ENCODE measurements around the gene GTF2B.
"Not testable (repeated sequence)": the region's sequence is repeated elsewhere in the genome, so short reads cannot be mapped to it uniquely, and the experiment has no call there.

The GTF2B gene

GRCh38 chr1:88890791-88891317 is 513 bp downstream of the GTF2B start:
- Mint-ChIP-seq H3K36me3 (ENCODE audit: low read depth) (peaks cover 9% of the 10 kb centered on the region), H3K9me3 (no peaks in the 10 kb centered on the region), H3K27me3 (ENCODE audit: low read depth) (no peaks in the 10 kb centered on the region), H3K4me1 (peaks cover 26% of the 10 kb centered on the region), H3K4me3 (peak overlapping the region; percentile 96 to 98 (median 97)), H3K27ac (peak overlapping the region; percentile 92 to 97 (median 94))
- TF ChIP-seq CTCF (IDR thresholded peaks at IDR 0.05; ENCODE audit: unreplicated experiment in 3 of 3) = no peak

GRCh38 chr1:88890131-88890530 is 1.2 kb downstream of the GTF2B start:
- H3K27me3 Mint-ChIP-seq (ENCODE audit: low read depth) = no peaks in the 10 kb centered on the region
- H3K4me3 Mint-ChIP-seq = peak overlapping the region; percentile 96 to 98 (median 97)
- H3K27ac Mint-ChIP-seq = peak overlapping the region; percentile 81 to 97 (median 92)
- H3K36me3 Mint-ChIP-seq (ENCODE audit: low read depth) = peaks cover 9% of the 10 kb centered on the region
- H3K4me1 Mint-ChIP-seq = peaks cover 26% of the 10 kb centered on the region
- no peak for TF ChIP-seq CTCF (IDR thresholded peaks at IDR 0.05; ENCODE audit: unreplicated experiment in 3 of 3)
- H3K9me3 Mint-ChIP-seq = no peaks in the 10 kb centered on the region

DNA sequence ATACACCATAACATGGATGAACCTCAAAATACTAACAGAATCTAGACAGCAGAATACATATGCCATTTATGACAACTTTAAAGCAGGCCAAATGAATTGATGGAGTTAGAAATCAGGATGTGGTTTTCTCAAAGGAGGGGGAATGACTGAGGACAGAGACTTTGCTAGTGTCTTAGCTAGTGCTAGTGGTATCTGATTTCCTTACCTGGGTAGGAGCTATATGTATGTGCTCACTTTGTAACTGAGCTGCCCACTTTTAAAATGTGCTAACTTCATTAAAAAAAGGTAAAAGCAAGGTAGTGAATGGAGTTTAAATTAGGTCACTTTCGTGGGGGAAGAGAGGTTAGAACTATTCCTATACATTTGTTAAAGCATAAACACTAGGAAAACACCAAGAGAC is 2.6 kb downstream of the GTF2B start:
- Mint-ChIP-seq H3K27me3 (ENCODE audit: low read depth) (no peaks in the 10 kb centered on the region), H3K9me3 (no peaks in the 10 kb centered on the region), H3K4me1 (peaks cover 26% of the 10 kb centered on the region), H3K27ac (peak overlapping the region in 1 of 3 experiments; percentile 16), H3K36me3 (ENCODE audit: low read depth) (peaks cover 14% of the 10 kb centered on the region), H3K4me3 (peak overlapping the region; percentile 70 to 80 (median 76))
- no peak for TF ChIP-seq CTCF (IDR thresholded peaks at IDR 0.05; ENCODE audit: unreplicated experiment in 3 of 3)

GRCh38 chr1:88885933-88886332 is 5.4 kb downstream of the GTF2B start:
- Mint-ChIP-seq H3K9me3 (no peaks in the 10 kb centered on the region), H3K27ac (no peak overlapping the region), H3K27me3 (ENCODE audit: low read depth) (no peaks in the 10 kb centered on the region), H3K4me3 (no peak overlapping the region), H3K4me1 (peaks cover 23% of the 10 kb centered on the region), H3K36me3 (ENCODE audit: low read depth) (peaks cover 23% of the 10 kb centered on the region)
- no peak for TF ChIP-seq CTCF (IDR thresholded peaks at IDR 0.05; ENCODE audit: unreplicated experiment in 3 of 3)

DNA sequence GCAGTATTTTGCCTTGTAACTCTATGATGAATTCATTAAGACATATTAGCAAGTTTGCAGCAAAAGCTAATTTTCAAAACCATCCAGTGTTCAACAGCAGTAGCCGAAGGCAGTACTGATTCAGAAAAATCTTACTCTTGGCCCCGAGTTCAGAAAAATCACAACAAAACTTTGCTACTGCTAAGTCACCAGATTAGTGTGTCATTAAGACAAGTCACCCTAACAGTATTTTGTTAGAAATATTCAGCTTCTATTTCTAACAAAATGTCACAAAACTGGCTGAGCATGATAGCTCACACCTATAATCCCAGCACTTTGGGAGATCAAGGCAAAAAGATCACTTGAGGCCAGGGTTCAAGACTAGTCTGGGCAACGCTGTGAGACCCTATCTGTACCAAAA is 8.2 kb downstream of the GTF2B start:
- no peaks in the 10 kb centered on the region for H3K4me1 Mint-ChIP-seq
- no peak overlapping the region for H3K4me3 Mint-ChIP-seq
- TF ChIP-seq CTCF (IDR thresholded peaks at IDR 0.05; ENCODE audit: unreplicated experiment in 3 of 3) = no peak
- no peak overlapping the region for H3K27ac Mint-ChIP-seq
- no peaks in the 10 kb centered on the region for H3K9me3 Mint-ChIP-seq
- peaks cover 23% of the 10 kb centered on the region for H3K36me3 Mint-ChIP-seq (ENCODE audit: low read depth)
- H3K27me3 Mint-ChIP-seq (ENCODE audit: low read depth) = no peaks in the 10 kb centered on the region

GRCh38 chr1:88880717-88881116 is 10.7 kb downstream of the GTF2B start:
- not testable (repeated sequence) for H3K27ac Mint-ChIP-seq; H3K9me3 Mint-ChIP-seq; H3K27me3 Mint-ChIP-seq (ENCODE audit: low read depth); H3K4me1 Mint-ChIP-seq; H3K4me3 Mint-ChIP-seq
- peaks cover 13% of the 10 kb centered on the region for H3K36me3 Mint-ChIP-seq (ENCODE audit: low read depth)
